Activated CD8-positive, alpha-beta memory T cell treated with anti-CD3 and anti-CD28 coated beads for 36 hours (primary cell): Measurements from ENCODE around the gene NHLRC2. TPM values are rescaled to one million over a fixed set of nuclear protein-coding genes. Genes with fewer than 3 reads are reported as not detected.
"Not testable (repeated sequence)": the region's sequence is repeated elsewhere in the genome, so short reads cannot be mapped to it uniquely, and the experiment has no call there.

ENCODE experiments used
- CTCF ChIA-PET: fragments of 350-600 bp; sonication (Branson Sonifier 250); formaldehyde crosslinking; loops from one replicate; lab custom pipeline; 2021; ENCODE audit warnings: antibody characterized with exemption; lab: Charles Lee
- POLR2A ChIA-PET: fragments of 350-600 bp; sonication (Branson Sonifier 250); formaldehyde crosslinking; loops from one replicate; lab custom pipeline; 2021; ENCODE audit warnings: antibody characterized with exemption; lab: Charles Lee
- total RNA-seq, 2 experiments: library from RNA; stranded (reverse); gene quantifications; one replicate each; pipeline ENCODE4 v1.2.3, GENCODE V29; 2021

The NHLRC2 gene, protein sequence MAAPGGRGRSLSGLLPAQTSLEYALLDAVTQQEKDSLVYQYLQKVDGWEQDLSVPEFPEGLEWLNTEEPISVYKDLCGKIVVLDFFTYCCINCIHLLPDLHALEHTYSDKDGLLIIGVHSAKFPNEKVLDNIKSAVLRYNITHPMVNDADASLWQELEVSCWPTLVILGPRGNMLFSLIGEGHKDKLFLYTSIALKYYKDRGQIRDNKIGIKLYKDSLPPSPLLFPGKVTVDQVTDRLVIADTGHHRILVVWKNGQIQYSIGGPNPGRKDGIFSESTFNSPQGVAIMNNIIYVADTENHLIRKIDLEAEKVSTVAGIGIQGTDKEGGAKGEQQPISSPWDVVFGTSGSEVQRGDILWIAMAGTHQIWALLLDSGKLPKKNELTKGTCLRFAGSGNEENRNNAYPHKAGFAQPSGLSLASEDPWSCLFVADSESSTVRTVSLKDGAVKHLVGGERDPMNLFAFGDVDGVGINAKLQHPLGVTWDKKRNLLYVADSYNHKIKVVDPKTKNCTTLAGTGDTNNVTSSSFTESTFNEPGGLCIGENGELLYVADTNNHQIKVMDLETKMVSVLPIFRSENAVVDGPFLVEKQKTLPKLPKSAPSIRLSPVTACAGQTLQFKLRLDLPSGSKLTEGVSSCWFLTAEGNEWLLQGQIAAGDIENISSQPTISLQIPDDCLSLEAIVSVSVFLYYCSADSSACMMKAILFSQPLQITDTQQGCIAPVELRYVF
- total RNA-seq: 10 to 100 TPM; 32.1 to 33.2 TPM

DNA sequence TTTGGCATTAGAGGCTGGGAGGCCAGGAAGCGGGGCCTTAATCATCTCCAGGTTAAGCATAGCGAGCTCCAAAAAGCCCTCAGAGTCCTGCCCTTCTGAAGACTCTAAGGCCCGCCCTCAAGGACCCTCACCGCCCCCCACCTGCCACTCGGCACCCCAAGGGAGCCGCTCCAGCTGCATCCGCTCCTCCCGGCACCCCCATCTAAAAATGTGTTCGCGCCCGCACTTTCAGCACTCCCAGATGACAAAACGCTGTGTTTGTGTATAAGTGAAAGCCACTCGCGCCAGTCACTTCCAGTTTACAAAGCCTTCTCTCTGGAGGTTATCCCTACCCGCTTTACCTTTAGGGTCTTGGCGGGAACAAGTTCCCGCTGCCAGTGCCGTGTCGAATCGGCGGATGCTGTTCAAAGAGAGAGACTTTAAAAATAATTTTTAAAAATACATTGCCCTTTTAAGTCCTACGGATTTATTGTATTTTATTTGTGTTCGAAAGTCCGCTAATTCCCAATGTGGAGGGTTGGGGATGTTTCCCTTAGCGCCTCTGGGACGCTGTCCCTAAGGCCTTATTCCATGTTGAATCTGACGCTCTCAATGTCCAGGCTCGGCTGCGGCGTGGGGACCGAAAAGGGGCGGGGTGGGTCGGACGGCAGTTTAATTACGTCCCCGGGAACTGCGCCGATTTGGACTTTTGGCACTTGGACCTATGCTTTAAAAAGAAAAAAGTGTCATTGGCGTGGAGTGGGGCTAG lies at the start of gene NHLRC2, which contains the start of gene DCLRE1A:
Gene NHLRC2 (plus strand): TSS at position 649 of the 748 bp plus-strand sequence. CDS start 212 bp downstream, outside the sequence.
Gene DCLRE1A (minus strand): TSS at position 70 of the 748 bp plus-strand sequence. CDS start 900 bp downstream, outside the sequence.
- CTCF ChIA-PET: no interaction called here
- POLR2A ChIA-PET: interaction anchor here (0.8 kb wide), 1 partner anchor 175 kb away, joined by 3 read pairs; the partner anchor contains the start of gene CASP7

DNA sequence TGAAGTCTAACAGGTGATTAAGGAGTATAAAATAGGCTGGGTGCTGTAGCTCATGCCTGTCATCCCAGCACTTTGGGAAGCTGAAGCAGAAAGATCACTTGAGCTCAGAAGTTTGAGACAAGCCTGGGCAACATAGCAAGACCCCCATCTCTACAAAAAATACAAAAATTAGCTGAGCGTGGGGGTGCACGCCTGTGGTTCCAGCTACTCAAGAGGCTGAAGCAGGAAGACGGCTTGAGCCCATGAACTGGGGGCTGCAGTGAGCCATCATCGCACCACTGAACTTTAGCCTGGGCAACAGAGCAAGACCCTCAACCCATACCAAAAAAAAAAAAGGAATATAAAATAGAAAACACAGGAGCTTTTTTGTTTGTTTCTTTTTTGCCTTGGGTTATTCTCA lies 48.0 kb upstream of the NHLRC2 start:
- ChIA-PET CTCF (no interaction called here), POLR2A (interaction anchor here (0.7 kb wide), 2 partner anchors 31 to 58 kb away, joined by 3 to 5 read pairs; no protein-coding TSS in a partner anchor)

DNA sequence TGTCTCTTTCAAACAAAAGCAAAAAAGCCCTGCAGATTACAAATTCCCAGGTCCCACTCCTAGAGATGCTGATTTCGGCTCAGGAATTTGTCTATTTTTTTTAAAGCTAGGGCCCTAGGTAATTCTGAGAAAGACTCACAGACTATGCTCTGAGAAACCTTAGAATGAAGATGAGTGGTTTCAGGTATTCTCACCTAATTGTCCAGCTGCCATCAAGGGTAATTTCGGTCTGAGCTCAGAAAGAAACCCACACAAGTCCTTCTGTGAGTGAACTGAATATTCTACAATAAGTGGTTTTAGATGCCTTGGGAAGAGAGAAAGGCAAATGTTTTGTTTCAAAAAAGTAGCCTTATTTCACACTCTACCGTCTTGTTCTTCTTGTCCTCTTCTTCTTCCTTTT lies 46.3 kb upstream of the NHLRC2 start:
- POLR2A ChIA-PET: no interaction called here
- CTCF ChIA-PET: no interaction called here

DNA sequence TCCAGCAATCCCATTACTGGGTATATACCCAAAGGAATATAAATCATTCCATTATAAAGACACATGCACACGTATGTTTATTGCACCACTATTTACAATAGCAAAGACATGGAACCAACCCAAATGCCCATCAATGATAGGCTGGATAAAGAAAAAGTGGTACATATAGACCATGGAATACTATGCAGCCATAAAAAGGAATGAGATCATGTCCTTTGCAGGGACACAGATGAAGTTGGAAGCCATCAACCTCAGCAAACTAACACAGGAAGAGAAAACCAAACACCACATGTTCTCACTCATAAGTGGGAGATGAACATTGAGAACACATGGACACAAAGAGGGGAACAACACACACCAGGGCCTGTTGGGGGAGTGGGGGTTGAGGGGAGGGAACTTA lies 39.8 kb upstream of the NHLRC2 start:
- POLR2A ChIA-PET, CTCF ChIA-PET: not testable (repeated sequence)

DNA sequence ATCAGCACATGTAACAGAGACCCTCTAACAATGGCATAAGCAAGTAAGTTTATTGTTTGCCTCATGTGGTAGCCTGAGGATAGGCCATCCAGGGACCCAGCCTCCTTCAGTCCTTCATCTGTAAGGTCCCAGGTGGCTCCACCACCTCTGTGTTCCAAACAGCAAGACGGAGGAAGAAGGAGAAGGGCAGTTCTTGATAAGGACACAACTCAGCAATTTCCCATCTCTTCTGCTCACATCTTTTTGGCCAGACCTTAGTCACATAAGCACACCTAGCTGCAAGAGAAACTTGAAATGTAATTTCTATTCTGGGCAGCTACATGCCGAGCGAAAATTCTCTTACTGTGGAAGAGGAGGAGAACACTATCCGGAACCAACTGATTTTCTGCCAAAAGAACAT lies 34.5 kb upstream of the NHLRC2 start:
- CTCF ChIA-PET: no interaction called here
- POLR2A ChIA-PET: no interaction called here

DNA sequence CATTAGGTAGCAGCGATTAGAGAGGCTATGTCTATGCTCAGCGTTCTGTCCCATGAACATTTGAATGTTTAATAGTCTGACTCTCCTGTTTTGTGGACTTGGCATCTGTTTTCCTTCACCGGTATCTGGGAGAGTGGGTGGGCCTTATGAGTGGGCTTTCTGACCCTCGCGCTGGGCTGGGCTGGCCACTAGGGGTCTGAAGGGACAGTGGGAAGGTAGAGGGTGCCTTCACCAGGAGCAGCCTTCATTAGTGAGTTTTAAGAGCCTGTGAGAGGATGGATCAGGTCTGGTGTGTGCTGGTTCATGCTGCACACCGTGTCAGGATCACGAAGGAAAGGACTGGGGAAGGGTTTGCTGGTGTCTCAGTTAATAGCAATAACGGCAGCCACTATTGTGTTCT lies 34.0 kb upstream of the NHLRC2 start:
- ChIA-PET POLR2A (no interaction called here), CTCF (no interaction called here)

DNA sequence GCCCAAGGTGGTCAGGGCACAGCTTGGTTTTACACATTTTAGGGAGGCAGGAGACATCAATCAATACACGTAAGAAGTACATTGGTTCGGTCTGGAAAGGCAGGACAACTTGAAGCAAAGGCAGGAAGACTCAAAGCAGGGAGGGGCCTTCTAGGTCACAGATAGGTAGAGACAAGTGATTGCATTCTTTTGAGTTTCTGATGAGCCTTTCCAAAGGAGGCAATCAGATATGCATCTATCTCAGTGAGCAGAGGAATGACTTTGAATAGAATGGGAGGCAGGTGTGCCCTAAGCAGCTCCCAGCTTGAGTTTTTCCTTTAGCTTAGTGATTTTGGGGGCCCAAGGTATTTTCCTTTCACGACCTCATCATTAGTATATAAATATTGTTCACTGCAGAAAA lies 33.2 kb upstream of the NHLRC2 start:
- CTCF ChIA-PET: interaction anchor here (0.7 kb wide), 1 partner anchor 853 kb away, joined by 3 read pairs; no protein-coding TSS in a partner anchor
- POLR2A ChIA-PET: not testable (repeated sequence)

DNA sequence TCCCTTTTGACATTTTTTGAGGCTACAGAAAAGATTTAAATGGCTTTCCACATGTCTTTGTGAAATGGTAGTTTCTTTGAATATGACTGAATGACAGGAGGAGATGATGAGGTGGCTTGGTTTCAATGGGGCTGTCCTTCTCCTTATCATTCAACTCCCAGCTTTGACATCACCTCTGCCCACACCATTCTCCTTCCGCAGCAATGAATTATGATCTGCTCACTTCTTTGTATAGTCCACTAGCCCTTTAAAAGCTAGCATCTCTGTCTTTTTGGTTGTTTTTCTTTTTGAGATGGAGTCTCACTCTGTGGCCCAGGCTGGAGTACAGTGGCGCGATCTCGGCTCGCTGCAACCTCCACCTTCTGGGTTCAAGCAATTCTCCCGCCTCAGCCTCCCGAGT lies 32.3 kb upstream of the NHLRC2 start:
- CTCF ChIA-PET: no interaction called here
- POLR2A ChIA-PET: no interaction called here

DNA sequence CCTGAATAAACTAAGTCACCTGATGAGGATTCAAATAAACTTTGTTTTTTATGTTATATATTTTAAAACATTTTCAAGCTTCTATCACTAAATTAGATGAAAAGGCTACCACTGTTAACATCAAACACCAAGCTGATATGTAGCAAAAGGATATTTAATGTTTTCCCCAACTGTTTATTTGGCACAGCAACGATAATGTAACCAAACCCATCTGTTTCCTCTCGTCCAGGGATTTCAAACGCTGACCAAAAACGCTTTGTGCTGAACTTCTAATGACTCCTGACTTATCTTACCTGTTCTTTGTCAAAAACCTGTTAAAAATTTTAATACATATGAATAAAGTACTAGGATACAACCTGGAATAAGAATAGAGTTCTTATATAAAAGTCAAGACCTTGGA lies 31.1 kb upstream of the NHLRC2 start:
- ChIA-PET POLR2A (no interaction called here), CTCF (interaction anchor here (0.8 kb wide), 1 partner anchor 21 kb away, joined by 4 read pairs; no protein-coding TSS in a partner anchor)

DNA sequence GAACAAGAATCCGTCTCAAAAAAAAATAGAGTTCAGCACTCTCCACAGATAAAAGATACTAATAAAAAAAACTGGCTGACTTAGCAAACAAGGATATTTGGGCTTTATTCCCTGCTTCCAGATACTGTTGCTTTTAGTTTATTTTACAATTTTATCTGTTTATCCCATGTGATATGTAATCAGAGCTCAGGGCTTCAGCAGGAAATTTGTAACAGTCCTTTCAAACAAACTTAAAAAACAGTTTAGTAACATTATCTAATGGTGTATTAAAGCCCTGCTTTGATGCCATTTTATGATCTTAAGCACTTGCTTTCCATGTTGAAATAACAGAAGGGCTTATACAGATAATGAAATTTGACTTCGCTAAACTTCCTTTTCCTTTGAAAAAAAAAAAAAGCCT lies 28.7 kb upstream of the NHLRC2 start:
- ChIA-PET POLR2A (no interaction called here), CTCF (no interaction called here)

DNA sequence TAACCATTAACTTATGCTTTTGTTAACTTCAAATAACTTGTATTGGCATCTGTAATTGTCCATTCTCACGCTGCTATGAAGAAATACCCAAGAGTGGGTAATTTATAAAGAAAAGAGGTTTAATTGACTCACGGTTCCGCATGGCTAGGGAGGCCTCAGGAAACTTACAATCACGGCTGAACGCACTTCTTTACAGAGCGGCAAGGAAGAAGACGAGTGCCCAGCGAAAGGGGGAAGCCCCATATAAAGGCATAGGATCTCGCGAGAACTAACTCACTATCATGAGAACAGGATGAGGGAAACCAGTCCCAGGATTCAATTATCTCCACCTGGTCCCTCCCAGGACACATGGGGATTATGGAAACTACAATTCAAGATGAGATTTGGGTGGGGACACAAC lies 25.9 kb upstream of the NHLRC2 start:
- POLR2A ChIA-PET, CTCF ChIA-PET: not testable (repeated sequence)

DNA sequence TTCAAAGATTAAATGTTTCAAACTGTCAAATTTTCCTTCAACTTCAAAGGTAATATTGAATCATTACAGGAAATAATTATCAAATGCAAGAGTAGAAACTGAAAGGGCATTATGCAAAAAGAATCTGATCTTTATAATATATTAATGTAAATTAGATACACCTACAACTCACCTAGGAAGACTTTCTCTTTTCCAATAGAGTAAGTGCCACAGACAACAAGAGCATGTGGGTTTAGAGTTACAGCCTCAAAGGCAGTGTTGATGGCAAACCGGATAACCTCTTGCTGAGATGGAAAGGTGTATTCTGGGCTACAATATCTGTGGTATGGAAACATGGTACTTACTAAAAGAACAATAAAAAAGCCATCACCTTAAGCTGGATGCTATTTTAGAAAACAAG lies 12.3 kb upstream of the NHLRC2 start:
- CTCF ChIA-PET: no interaction called here

DNA sequence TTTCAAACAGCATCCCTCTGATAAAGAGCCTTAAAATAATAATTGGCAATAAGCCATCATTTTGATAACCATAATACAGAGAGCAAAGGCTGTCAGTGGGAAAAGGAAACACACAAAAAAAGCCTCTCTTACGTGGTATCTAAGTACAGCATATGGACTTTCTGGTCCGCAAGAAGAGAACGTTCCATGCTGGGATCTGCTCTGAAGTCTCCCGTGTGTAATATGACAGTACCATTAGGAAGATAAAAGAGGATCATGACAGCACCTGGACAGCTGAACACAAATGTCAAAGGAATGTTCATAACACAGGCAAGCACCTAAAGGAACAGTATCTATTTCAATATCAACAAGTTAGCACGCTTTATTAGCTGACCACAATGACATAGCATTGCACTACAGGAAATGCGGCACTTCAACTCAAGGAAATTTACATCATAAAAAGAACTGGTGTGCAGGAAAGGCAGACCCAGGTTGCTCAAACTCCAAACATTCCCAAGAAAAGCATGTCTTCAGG lies 10.4 kb upstream of the NHLRC2 start:
- ChIA-PET CTCF (no interaction called here), POLR2A (no interaction called here)

More for the DNA sequence above, 12.3 kb upstream of the NHLRC2 start:
- POLR2A ChIA-PET: no interaction called here

DNA sequence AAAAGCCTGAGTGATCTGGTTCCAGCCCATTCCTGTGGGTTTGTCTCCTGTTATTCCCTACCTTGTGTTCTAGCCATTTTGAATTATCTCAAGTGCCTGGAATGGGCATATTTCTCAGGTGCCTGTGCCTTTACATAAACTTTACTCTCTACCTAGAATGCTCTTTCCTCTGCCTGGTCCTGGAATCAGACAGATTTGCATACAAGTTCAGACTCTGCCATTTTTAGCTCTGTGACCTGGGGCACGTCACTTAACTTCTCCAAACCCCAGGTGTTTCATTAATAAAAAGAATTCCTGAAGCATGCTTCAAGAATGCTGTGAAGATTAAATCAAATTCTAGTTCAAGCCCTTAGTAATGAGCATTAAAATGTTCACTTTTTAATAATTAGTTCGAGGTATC lies 8.4 kb upstream of the NHLRC2 start:
- POLR2A ChIA-PET: no interaction called here
- CTCF ChIA-PET: no interaction called here

DNA sequence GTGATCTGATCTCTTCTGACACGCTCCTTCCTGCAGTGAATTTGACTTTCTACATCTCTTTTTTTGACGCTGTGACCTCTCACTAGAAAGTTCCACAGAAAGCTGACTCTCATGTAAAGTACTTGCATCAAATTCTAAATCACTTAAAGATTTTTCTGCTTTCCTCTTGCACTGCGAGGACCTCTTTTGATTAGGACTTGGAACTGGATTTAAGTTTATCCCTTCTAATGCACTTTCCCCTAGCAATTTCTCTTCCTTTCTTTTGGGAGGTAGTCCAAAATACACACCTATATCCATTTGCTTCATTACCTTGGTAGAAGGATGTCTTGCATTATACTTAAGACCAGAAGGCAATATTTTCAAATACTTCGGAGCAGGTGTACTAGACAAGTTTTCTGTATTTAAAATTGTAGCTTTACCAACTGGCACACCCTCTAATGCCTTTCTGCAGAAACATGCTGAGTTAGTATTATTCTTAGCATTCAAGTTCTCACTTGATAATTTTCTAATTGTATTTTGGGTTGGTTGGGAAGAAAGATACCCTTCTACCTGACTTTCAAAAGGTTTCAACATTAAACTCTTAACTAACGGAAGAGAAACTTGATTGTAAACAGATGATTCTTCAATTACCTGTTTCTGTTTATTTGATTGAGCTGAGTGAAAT lies 5.2 kb upstream of the NHLRC2 start:
- ChIA-PET POLR2A (no interaction called here), CTCF (no interaction called here)

DNA sequence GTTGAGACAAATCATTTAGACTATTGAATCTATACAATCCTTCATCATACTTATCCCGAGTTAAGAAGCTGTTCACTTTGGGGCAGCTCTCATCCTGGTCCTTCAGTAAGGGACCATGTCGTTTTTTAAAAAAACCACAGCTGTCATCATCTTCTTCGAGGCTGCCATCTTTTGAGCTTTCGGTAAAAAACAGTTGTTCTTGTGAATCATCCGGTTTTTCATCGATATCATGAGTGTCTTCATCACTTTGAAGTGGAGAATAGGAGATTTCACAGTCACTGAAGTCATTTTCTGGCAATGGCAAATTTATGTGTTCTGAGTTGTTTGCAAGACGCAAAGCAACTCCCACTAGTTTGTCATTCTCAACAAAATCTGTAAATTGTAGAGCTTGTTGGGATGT lies 4.5 kb upstream of the NHLRC2 start:
- POLR2A ChIA-PET: no interaction called here

DNA sequence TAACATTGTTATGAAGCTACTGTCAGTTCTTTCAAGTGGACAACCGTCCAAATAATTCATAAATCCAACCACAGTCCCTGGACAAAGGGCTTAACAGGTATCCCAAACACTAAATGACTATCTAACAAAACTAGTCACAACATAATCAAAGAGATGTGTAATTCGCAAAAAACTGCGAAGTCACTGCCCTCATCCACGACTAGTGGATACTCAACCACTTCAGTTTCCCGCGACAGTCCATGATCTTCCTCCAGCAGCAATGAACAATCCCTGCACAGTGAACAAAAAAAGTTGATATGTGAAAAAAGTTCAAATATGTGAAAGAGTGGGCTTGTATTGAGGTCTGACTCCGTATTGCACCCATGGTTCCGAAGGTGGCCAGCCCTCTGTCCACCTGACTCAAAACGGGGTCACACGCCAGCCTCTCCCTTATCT lies 866 bp upstream of the NHLRC2 start:
- ChIA-PET POLR2A (interaction anchor here (0.8 kb wide), 1 partner anchor 174 kb away, joined by 3 read pairs; the partner anchor contains the start of gene CASP7), CTCF (interaction anchor here (0.8 kb wide), 1 partner anchor 174 kb away, joined by 3 read pairs; the partner anchor contains the start of gene CASP7)

More for the DNA sequence above, 4.5 kb upstream of the NHLRC2 start:
- CTCF ChIA-PET: no interaction called here

DNA sequence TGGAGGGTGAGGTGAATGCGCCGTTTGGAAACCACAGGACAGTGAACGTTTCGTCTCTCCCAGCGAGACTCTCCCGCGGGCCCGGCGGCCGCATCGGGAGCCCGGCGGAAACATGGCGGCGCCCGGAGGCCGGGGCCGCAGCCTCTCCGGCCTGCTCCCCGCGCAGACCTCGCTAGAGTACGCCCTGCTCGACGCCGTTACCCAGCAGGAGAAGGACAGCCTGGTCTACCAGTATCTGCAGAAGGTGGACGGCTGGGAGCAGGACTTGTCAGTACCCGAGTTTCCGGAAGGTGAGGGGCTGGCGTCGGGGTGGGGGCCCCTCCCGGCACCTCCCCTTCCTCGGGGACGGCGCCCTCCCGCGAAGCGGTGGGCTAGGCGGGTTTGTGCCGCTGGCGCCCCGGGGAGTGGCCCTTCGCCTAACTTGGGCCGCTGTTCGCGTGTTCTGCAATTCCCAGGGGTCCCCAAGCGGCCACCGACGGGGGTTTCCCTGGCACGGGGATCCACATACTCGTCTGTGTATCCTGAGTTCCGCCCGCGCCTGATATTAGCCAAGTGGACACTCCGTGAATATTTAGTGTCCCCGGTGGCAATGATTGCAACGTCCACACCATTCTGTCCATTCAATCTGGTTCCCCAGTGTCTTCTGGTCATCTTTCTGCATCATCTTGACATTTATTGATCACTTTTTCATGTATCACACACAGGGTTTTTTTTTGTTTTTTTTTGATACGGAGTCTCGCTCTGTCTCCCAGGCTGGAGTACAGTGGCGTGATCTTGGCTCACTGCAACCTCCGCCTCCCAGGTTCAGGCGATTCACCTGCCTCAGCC lies 514 bp downstream of the NHLRC2 start:
- POLR2A ChIA-PET: no interaction called here

More for the DNA sequence above, 514 bp downstream of the NHLRC2 start:
- CTCF ChIA-PET: interaction anchor here (0.7 to 1.1 kb wide), 2 partner anchors 248 to 1093 kb away, joined by 3 read pairs; no protein-coding TSS in a partner anchor
